ENCODE measurements around the gene SELENOM. TPM values are rescaled to one million over a fixed set of nuclear protein-coding genes. Genes with fewer than 3 reads are reported as not detected.
A peak's percentile ranks its signal among the peaks of the same experiment; 100 is the strongest.

SELENOM gene
- total RNA-seq (2022): 1.3 and 2.0 TPM in 2 replicates
- percentile 9 among the genes with signal in this experiment for Bru-seq, nascent RNA
- BruChase-seq, experiment 1, labeled RNA remaining after a 2-hour chase: percentile 15 among the genes with signal in this experiment
- BruChase-seq, experiment 2, labeled RNA remaining after a 6-hour chase: percentile 12 among the genes with signal in this experiment
- long read RNA-seq, partial matches to known transcripts: 0 of 3 reads
- long read RNA-seq, other reads (novel, unspliced or antisense): 1 of 3 reads

GRCh38 chr22:31107178-31107893 is at the start of gene SELENOM:
SELENOM (minus strand) TSS chr22:31107568; CDS start chr22:31107505, 63 bp downstream.
- peak within 1 kb of the TSS; percentile 33 for H3K4me3 ChIP-seq (ENCODE audit: low read depth, low read length)
- TF ChIP-seq CTCF (IDR thresholded peaks at IDR 0.05; ENCODE audit: insufficient read depth in 1 of 2, low read depth in 1 of 2, low read length in 1 of 2, severe bottlenecking in 1 of 2, unreplicated experiment in 1 of 2): peak; percentile 64 to 88
- Mint-ChIP-seq H3K4me1 (ENCODE audit: low read depth, unreplicated experiment) (peaks cover 7% of the 10 kb centered on the region), H3K36me3 (ENCODE audit: insufficient read depth, unreplicated experiment) (peaks cover 6% of the 10 kb centered on the region), H3K4me3 (ENCODE audit: unreplicated experiment) (peak within 1 kb of the TSS; percentile 79), H3K9me3 (ENCODE audit: unreplicated experiment) (no peaks in the 10 kb centered on the region), H3K27me3 (ENCODE audit: insufficient read depth, unreplicated experiment) (no peaks in the 10 kb centered on the region), H3K27ac (ENCODE audit: unreplicated experiment) (peak within 1 kb of the TSS; percentile 49)
- BruUV-seq (replicated peaks): no TSS peak
- no peaks in the 10 kb centered on the region for H3K27me3 ChIP-seq (replicated peaks; ENCODE audit: control insufficient read depth, insufficient read depth, low read length)
- peak; percentile 86 to 91 for DNase-seq
- intact Hi-C loops (cut with micrococcal nuclease; ENCODE audit: unreplicated experiment): loop anchor here (1.0 kb wide), 1 partner anchor 42 kb away; no protein-coding TSS in a partner anchor
- no peaks in the 10 kb centered on the region for H3K9me3 ChIP-seq
- H3K4me1 ChIP-seq: no peaks in the 10 kb centered on the region
- ChIA-PET CTCF (interaction anchor here (0.6 to 2.5 kb wide), 12 partner anchors 26 to 533 kb away, joined by 3 to 10 read pairs (median 4); partner anchors contain the start of genes MORC2, SMTN and TUG1), POLR2A (interaction anchor here (0.7 kb wide), 1 partner anchor 138 kb away, joined by 3 read pairs; the partner anchor contains the start of genes MORC2 and TUG1)
- H3K36me3 ChIP-seq (ENCODE audit: control insufficient read depth, insufficient read depth, low read length): no peaks in the 10 kb centered on the region

- Histone ChIP-seq H3K9me3 (no peaks in the 10 kb centered on the region), H3K4me1 (0 out of 2 replicates have a peak, but pooled peaks cover 4% of the 10 kb centered on the region), H3K27me3 (replicated peaks; ENCODE audit: control insufficient read depth, insufficient read depth, low read length) (no peaks in the 10 kb centered on the region), H3K36me3 (ENCODE audit: control insufficient read depth, insufficient read depth, low read length) (no peaks in the 10 kb centered on the region), H3K4me3 (ENCODE audit: low read depth, low read length) (no peak overlapping the region)
- CTCF ChIA-PET: no interaction called here
- DNase-seq: no peak
- Mint-ChIP-seq H3K27ac (ENCODE audit: unreplicated experiment) (no peak overlapping the region), H3K27me3 (ENCODE audit: insufficient read depth, unreplicated experiment) (no peaks in the 10 kb centered on the region), H3K4me3 (ENCODE audit: unreplicated experiment) (no peak overlapping the region), H3K36me3 (ENCODE audit: insufficient read depth, unreplicated experiment) (peaks cover 6% of the 10 kb centered on the region), H3K4me1 (ENCODE audit: low read depth, unreplicated experiment) (no peaks in the 10 kb centered on the region), H3K9me3 (ENCODE audit: unreplicated experiment) (no peaks in the 10 kb centered on the region)
- BruUV-seq (replicated peaks): no TSS peak
- POLR2A ChIA-PET: no interaction called here
- TF ChIP-seq CTCF (IDR thresholded peaks at IDR 0.05; ENCODE audit: insufficient read depth in 1 of 2, low read depth in 1 of 2, low read length in 1 of 2, severe bottlenecking in 1 of 2, unreplicated experiment in 1 of 2): no peak
- intact Hi-C loops (cut with micrococcal nuclease; ENCODE audit: unreplicated experiment): no loop called here
These were observed 48.1 kb upstream of the SELENOM start for GRCh38 chr22:31155422-31155821.

DNA sequence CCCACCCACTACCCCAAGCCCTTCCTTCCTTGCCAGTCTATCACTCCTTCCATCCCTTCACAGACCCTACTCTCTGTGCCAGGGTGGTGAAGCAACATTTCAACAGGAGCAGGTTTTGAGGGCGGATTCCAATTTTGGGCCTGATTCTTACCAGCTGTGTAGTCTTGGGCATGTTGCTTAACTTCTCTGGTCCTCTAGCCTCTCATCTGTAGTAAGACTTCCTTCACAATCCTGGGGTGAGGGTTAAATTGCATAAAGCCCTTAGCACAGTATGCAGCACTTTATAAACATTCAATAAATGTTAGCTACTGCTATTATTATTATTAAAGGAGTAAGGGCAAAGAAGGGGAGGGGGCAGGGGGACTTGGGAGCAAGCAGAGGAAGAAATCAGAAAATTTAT is 47.6 kb upstream of the SELENOM start:
- Mint-ChIP-seq H3K9me3 (ENCODE audit: unreplicated experiment) (no peaks in the 10 kb centered on the region), H3K4me3 (ENCODE audit: unreplicated experiment) (no peak overlapping the region), H3K27me3 (ENCODE audit: insufficient read depth, unreplicated experiment) (no peaks in the 10 kb centered on the region), H3K36me3 (ENCODE audit: insufficient read depth, unreplicated experiment) (peaks cover 4% of the 10 kb centered on the region), H3K4me1 (ENCODE audit: low read depth, unreplicated experiment) (no peaks in the 10 kb centered on the region), H3K27ac (ENCODE audit: unreplicated experiment) (no peak overlapping the region)
- Histone ChIP-seq H3K4me1 (0 out of 2 replicates have a peak, but pooled peaks cover 4% of the 10 kb centered on the region), H3K27me3 (replicated peaks; ENCODE audit: control insufficient read depth, insufficient read depth, low read length) (no peaks in the 10 kb centered on the region), H3K9me3 (no peaks in the 10 kb centered on the region), H3K36me3 (ENCODE audit: control insufficient read depth, insufficient read depth, low read length) (no peaks in the 10 kb centered on the region), H3K4me3 (ENCODE audit: low read depth, low read length) (no peak overlapping the region)
- ChIA-PET CTCF (no interaction called here), POLR2A (no interaction called here)
- intact Hi-C loops (cut with micrococcal nuclease; ENCODE audit: unreplicated experiment): no loop called here
- no TSS peak for BruUV-seq (replicated peaks)
- DNase-seq: no peak
- no peak for TF ChIP-seq CTCF (IDR thresholded peaks at IDR 0.05; ENCODE audit: insufficient read depth in 1 of 2, low read depth in 1 of 2, low read length in 1 of 2, severe bottlenecking in 1 of 2, unreplicated experiment in 1 of 2)
